ENCODE data around the gene SBSN. TPM values are rescaled to one million over a fixed set of nuclear protein-coding genes. Genes with fewer than 3 reads are reported as not detected.

SBSN gene
- total and polyA plus RNA-seq, 4 donors: 0.08 to 0.39 (median 0.09) TPM; not detected in 1

DNA sequence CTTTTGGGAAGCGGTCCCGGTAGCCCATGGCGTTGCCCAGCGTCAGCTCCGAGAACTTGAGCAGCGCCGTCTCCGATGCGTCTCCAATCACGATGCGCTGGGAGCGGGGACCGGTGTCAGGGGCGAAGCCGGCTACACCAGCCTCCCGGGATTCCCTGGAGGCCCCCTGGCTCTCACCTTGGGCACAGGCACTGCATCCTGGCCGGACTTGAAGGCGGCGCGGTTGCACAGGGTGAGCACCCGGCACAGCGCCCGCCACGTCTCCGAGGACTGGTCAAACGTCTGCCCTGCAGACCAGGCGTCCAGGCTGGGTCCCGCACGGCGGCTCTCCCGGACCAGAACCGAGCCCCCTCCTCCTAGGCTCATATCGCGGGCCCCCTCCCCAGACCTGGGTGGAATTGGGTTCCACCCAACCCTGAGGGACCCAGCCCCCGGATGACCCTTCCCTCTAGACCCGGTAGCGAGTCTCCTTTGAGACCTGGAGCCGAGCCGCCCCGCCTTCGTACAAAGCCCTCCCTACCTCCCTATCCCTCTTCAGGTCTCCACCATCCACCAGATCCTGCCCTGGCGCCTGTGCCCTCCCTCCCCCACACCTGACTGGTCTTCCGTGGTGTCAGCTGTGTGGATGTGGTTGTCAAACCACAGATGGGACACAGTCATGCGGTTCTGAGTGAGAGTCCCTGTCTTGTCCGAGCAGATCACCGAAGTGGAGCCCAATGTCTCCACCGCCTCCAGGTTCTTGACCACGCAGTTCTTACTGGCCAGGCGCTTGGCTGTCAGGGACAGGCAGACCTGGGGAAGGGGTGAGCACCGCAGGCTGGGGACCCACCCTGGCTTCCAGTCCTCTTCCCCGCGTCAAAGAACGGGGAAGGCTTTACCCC is 30.5 kb upstream of the SBSN start:
- ATAC-seq (ENCODE audit: insufficient read depth, low FRiP score) (no peak), DNase-seq (no peak)
- Histone ChIP-seq H3K4me1 (ENCODE audit: control insufficient read depth in 5 of 5, insufficient read depth in 5 of 5, low read length in 5 of 5) (peaks cover 0 to 10% (median 0%) of the 10 kb centered on the region in 5 donors), H3K27me3 (ENCODE audit: control insufficient read depth in 3 of 3, insufficient read depth in 3 of 3, low read length in 2 of 3) (peaks cover 11 to 32% (median 12%) of the 10 kb centered on the region in 3 donors), H3K9me3 (ENCODE audit: control insufficient read depth in 4 of 4, insufficient read depth in 3 of 4, low read length in 3 of 4) (no peaks in the 10 kb centered on the region), H3K36me3 (ENCODE audit: control insufficient read depth in 4 of 4, insufficient read depth in 4 of 4, low read length in 4 of 4) (no peaks in the 10 kb centered on the region), H3K27ac (ENCODE audit: low read depth in 1 of 2, low read length in 1 of 2) (no peak overlapping the region), H3K4me3 (no peak overlapping the region), H3K9ac (ENCODE audit: insufficient read depth in 1 of 2, low read length in 2 of 2) (no peak overlapping the region)
- TF ChIP-seq, protein P1, sequence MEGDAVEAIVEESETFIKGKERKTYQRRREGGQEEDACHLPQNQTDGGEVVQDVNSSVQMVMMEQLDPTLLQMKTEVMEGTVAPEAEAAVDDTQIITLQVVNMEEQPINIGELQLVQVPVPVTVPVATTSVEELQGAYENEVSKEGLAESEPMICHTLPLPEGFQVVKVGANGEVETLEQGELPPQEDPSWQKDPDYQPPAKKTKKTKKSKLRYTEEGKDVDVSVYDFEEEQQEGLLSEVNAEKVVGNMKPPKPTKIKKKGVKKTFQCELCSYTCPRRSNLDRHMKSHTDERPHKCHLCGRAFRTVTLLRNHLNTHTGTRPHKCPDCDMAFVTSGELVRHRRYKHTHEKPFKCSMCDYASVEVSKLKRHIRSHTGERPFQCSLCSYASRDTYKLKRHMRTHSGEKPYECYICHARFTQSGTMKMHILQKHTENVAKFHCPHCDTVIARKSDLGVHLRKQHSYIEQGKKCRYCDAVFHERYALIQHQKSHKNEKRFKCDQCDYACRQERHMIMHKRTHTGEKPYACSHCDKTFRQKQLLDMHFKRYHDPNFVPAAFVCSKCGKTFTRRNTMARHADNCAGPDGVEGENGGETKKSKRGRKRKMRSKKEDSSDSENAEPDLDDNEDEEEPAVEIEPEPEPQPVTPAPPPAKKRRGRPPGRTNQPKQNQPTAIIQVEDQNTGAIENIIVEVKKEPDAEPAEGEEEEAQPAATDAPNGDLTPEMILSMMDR (IDR thresholded peaks at IDR 0.05; ENCODE audit: control extremely low read depth, extremely low read depth): no peak
- WGBS, 2 donors: 31 to 38% methylated on average over 51 to 53 of the region's 53 CpGs

DNA sequence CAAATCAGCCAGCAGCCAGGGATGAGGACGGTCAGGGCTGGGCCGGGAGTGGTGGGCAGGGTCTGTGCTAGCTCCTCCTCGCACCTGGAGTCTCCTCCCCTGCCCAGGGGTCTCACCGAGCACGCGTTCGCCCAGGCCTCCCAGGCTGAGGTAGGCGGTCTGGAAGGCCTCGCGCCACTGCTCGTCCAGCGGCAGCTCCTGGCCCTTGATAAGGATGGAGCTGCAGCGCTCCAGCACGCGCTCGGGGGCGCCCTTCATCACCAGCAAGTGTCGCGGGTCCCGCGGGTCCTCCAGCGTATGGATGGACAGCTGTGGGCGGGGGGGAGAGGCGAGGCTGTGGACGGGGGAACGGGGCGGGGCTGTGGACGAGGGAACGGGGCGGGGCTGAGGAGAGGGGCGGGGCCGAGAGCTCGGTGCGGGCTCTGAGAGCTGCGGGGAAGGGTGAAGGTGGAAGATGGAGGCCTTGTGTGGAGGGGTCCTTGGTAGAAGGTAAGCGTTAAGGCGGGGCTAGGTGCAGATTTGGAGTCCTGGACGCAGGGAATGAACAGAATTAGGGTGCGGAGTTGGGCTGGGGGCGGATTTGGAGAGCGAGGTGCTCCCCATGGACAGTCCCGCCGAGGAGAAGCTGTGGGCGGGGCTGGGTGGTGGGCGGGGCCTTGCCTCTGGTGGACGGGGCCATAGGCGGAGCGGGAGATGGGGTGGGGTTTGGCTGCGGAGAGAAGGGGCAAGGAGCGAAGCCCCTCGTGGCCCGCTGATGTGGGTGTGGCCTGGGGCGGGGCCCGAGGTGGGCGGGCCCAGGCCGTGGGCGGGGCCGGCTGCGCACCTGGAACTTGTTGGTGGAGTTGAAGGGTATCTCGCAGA is 29.7 kb upstream of the SBSN start:
- H3K4me1 ChIP-seq (ENCODE audit: control insufficient read depth in 5 of 5, insufficient read depth in 5 of 5, low read length in 5 of 5): peaks cover 0 to 10% (median 0%) of the 10 kb centered on the region in 5 donors
- no peaks in the 10 kb centered on the region for H3K36me3 ChIP-seq (ENCODE audit: control insufficient read depth in 4 of 4, insufficient read depth in 4 of 4, low read length in 4 of 4)
- TF ChIP-seq, protein P1 (IDR thresholded peaks at IDR 0.05; ENCODE audit: control extremely low read depth, extremely low read depth): no peak
- ATAC-seq (ENCODE audit: insufficient read depth, low FRiP score) (peak; percentile 45), DNase-seq (peak; percentile 42 to 75 (median 47))
- H3K9me3 ChIP-seq (ENCODE audit: control insufficient read depth in 4 of 4, insufficient read depth in 3 of 4, low read length in 3 of 4): no peaks in the 10 kb centered on the region
- H3K27ac ChIP-seq (ENCODE audit: low read depth in 1 of 2, low read length in 1 of 2): no peak overlapping the region
- H3K4me3 ChIP-seq: no peak overlapping the region
- no peak overlapping the region for H3K9ac ChIP-seq (ENCODE audit: insufficient read depth in 1 of 2, low read length in 2 of 2)
- H3K27me3 ChIP-seq (ENCODE audit: control insufficient read depth in 3 of 3, insufficient read depth in 3 of 3, low read length in 2 of 3): peaks cover 11 to 32% (median 12%) of the 10 kb centered on the region in 3 donors
- 2 to 5% methylated on average over 57 to 60 of the region's 60 CpGs for WGBS, 2 donors

DNA sequence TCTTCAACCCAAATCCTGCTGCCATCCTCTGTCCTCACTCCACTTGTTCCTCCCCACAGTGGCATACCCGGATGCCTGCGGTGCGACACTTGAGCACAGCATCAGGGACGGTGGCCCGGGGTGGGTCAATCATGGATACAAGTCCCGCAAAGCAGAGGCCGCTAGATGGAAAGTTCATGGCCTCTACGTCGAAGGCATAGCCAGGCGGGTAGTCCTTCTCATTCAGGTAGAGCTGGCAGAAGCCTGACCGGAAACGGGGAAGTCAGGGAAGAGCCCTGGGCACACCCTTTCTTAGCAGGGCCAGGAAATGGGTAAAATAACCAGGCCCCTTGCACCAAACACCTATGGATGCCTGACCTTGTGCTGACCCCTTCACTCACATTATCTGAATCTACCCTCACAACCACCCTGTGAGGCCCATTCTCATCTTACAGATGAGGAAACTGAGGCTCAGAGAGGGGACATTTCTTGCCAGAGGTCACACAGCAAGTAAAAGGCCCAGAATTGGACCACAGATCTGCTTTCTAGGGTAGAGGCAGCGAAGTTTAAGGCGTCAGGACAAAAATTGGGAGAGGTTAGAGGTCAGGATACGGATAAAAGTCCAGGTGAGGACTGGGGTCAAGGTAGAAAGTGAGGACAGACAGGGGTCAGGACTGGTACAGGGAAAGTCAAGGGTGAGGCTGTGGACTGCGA is 28.9 kb upstream of the SBSN start:
- WGBS, 2 donors: 80 to 84% methylated on average over 16 of the region's 16 CpGs
- ATAC-seq (ENCODE audit: insufficient read depth, low FRiP score) (no peak), DNase-seq (no peak)
- no peaks in the 10 kb centered on the region for H3K36me3 ChIP-seq (ENCODE audit: control insufficient read depth in 4 of 4, insufficient read depth in 4 of 4, low read length in 4 of 4)
- H3K9me3 ChIP-seq (ENCODE audit: control insufficient read depth in 4 of 4, insufficient read depth in 3 of 4, low read length in 3 of 4): no peaks in the 10 kb centered on the region
- TF ChIP-seq, protein P1 (IDR thresholded peaks at IDR 0.05; ENCODE audit: control extremely low read depth, extremely low read depth): no peak
- H3K27ac ChIP-seq (ENCODE audit: low read depth in 1 of 2, low read length in 1 of 2): no peak overlapping the region
- H3K27me3 ChIP-seq (ENCODE audit: control insufficient read depth in 3 of 3, insufficient read depth in 3 of 3, low read length in 2 of 3): peaks cover 11 to 32% (median 12%) of the 10 kb centered on the region in 3 donors
- peaks cover 0 to 10% (median 0%) of the 10 kb centered on the region in 5 donors for H3K4me1 ChIP-seq (ENCODE audit: control insufficient read depth in 5 of 5, insufficient read depth in 5 of 5, low read length in 5 of 5)
- no peak overlapping the region for H3K4me3 ChIP-seq
- H3K9ac ChIP-seq (ENCODE audit: insufficient read depth in 1 of 2, low read length in 2 of 2): no peak overlapping the region

Measured in lung (tissue), 12 donors.